Measurements from ENCODE around the gene ANKRD22.

DNA sequence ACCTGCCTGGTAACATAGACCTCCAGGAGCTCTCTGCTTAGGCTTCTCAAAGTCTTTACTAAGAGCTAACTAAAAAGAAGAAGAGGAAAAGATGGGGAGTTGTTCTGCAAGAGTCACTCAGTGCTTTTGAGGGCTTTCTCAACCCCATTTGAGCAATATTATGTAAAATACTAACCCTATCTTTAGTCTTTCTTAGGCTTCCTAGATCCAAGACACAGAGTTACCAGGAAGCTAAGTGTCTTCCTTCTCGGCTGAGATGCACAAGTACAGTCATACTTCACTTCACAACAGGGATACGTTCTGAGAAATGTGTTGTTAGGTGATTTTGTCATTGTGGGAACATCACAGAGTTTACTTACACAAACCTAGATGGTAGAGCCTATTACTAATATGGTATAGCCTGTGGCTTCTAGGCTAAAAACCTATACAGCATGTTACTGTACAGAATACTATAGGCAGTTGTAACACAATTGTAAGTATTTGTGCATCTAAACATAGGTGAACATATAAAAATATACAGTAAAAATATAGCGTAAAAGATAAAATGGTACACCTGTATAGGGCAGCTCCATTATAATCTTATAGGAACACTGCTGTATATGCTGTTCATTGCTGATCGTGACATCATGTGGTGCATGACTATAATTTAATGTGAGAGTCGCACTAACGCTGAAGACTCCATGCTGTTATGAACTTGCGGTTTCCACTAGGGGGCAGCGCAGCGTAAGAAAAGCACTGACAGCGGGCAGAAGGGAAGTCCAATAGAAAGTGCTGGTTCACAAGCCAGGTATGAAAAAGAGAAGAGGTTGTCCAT, 16.3 kb downstream of the ANKRD22 start:
- TF ChIP-seq, protein P1, sequence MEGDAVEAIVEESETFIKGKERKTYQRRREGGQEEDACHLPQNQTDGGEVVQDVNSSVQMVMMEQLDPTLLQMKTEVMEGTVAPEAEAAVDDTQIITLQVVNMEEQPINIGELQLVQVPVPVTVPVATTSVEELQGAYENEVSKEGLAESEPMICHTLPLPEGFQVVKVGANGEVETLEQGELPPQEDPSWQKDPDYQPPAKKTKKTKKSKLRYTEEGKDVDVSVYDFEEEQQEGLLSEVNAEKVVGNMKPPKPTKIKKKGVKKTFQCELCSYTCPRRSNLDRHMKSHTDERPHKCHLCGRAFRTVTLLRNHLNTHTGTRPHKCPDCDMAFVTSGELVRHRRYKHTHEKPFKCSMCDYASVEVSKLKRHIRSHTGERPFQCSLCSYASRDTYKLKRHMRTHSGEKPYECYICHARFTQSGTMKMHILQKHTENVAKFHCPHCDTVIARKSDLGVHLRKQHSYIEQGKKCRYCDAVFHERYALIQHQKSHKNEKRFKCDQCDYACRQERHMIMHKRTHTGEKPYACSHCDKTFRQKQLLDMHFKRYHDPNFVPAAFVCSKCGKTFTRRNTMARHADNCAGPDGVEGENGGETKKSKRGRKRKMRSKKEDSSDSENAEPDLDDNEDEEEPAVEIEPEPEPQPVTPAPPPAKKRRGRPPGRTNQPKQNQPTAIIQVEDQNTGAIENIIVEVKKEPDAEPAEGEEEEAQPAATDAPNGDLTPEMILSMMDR (IDR thresholded peaks at IDR 0.05), result peak; percentile 79 to 89 (median 81)
- TF ChIP-seq EP300 (IDR thresholded peaks at IDR 0.05), result no peak
- TF ChIP-seq POLR2A (IDR thresholded peaks at IDR 0.05), result no peak
- no peak for TF ChIP-seq POLR2AphosphoS5 (IDR thresholded peaks at IDR 0.05)

Data from sigmoid colon (tissue), 4 donors.